Erythroblast (primary cell): Measurements from ENCODE around the gene APBB2.

ENCODE experiments used
- GATA1 ChIP-seq: IDR thresholded peaks from 2 replicates; pipeline ENCODE4 v1.6.1; 2011; ENCODE audit warnings: low read depth, mild to moderate bottlenecking, control low read depth, low read length, moderate library complexity
- POLR2A ChIP-seq: IDR thresholded peaks from 2 replicates; pipeline ENCODE4 v1.6.1; 2011; ENCODE audit warnings: mild to moderate bottlenecking, low read length

DNA sequence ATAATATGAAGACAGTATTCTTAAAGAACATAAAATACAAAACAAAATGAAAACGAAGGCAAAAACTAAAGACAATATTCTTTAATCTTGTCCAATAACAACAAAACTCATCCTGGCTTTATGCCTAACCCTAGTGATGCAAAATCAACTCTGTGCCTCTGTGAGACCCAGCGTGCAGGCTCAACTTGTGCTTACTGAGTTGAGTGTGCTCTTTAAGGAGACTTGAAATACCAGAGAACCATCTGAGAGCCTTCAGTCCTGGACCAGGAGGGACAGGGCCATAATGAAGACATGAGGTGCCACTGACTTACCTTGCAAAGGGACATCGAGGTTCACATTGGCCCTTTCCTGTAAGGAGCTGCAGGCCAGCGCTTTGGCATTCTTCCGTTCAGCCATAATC, 387.5 kb downstream of the APBB2 start:
- no peak for TF ChIP-seq POLR2A
- no peak for TF ChIP-seq GATA1
